CD4-positive, alpha-beta memory T cell (primary cell): ENCODE data around the gene RALGAPA1. TPM values are rescaled to one million over a fixed set of nuclear protein-coding genes. Genes with fewer than 3 reads are reported as not detected.
"Not testable (repeated sequence)": the region's sequence is repeated elsewhere in the genome, so short reads cannot be mapped to it uniquely, and the experiment has no call there.

Source experiments
- CTCF ChIA-PET: fragments of 350-600 bp; sonication (Branson Sonifier 250); formaldehyde crosslinking; loops from one replicate; lab custom pipeline; 2021; ENCODE audit warnings: inconsistent platforms; ENCODE audit not compliant: partially characterized antibody; lab: Charles Lee
- POLR2A ChIA-PET: fragments of 350-600 bp; sonication (Branson Sonifier 250); formaldehyde crosslinking; loops from one replicate; lab custom pipeline; 2021; ENCODE audit not compliant: partially characterized antibody; lab: Charles Lee
- DNase-seq, 5 donors: peaks; one replicate each; pipeline versions ENCODE4 v3.0.0 to v3.0.0-alpha.2; 2020 to 2022; ENCODE audit warnings: mixed read lengths in 1 of 5
- H3K27ac ChIP-seq: one replicate; pipeline ENCODE4 v1.7.0; 2013; ENCODE audit warnings: low read depth, low read length
- H3K27me3 ChIP-seq: 2 replicates; pipeline ENCODE4 v1.7.0; 2013; ENCODE audit warnings: mild to moderate bottlenecking, low read length, moderate library complexity; ENCODE audit not compliant: insufficient read depth
- H3K36me3 ChIP-seq: 2 replicates; pipeline ENCODE4 v1.7.0; 2013; ENCODE audit warnings: mild to moderate bottlenecking, low read length, moderate library complexity; ENCODE audit not compliant: insufficient read depth
- H3K4me1 ChIP-seq: 2 replicates; pipeline ENCODE4 v1.7.0; 2013; ENCODE audit warnings: mild to moderate bottlenecking, low read length, moderate library complexity; ENCODE audit not compliant: insufficient read depth
- H3K4me3 ChIP-seq, 2 donors: one replicate each; pipeline ENCODE4 v1.7.0; 2013; ENCODE audit warnings: low read length in 2 of 2, mild to moderate bottlenecking in 1 of 2
- H3K9me3 ChIP-seq, 2 donors: one replicate each; pipeline ENCODE4 v1.7.0; 2013; ENCODE audit warnings: low read length in 2 of 2, control low read depth in 1 of 2; ENCODE audit not compliant: control insufficient read depth in 1 of 2
- H3K27ac Mint-ChIP-seq, 7 donors: one replicate each; pipeline ENCODE4 v1.8.0; 2020 to 2021; ENCODE audit warnings: mixed read lengths in 7 of 7, mild to moderate bottlenecking in 6 of 7, inconsistent platforms in 3 of 7, moderate library complexity in 3 of 7
- H3K27me3 Mint-ChIP-seq, 2 donors: one replicate each; pipeline ENCODE4 v1.8.0; 2020 to 2021; ENCODE audit warnings: mixed read lengths in 2 of 2
- H3K36me3 Mint-ChIP-seq, 2 donors: one replicate each; pipeline ENCODE4 v1.8.0; 2020 to 2021; ENCODE audit warnings: mixed read lengths in 2 of 2, inconsistent platforms in 1 of 2, mild to moderate bottlenecking in 1 of 2
- H3K4me1 Mint-ChIP-seq, 4 donors: one replicate each; pipeline ENCODE4 v1.8.0; 2020 to 2021; ENCODE audit warnings: mixed read lengths in 4 of 4, mild to moderate bottlenecking in 1 of 4
- H3K4me3 Mint-ChIP-seq, 8 donors: one replicate each; pipeline ENCODE4 v1.8.0; 2020 to 2021; ENCODE audit warnings: mixed read lengths in 8 of 8, mild to moderate bottlenecking in 7 of 8, moderate library complexity in 6 of 8, inconsistent platforms in 3 of 8
- H3K9me3 Mint-ChIP-seq, 8 donors: one replicate each; pipeline ENCODE4 v1.8.0; 2020 to 2021; ENCODE audit warnings: mixed read lengths in 8 of 8, mild to moderate bottlenecking in 5 of 8, inconsistent platforms in 3 of 8, moderate library complexity in 1 of 8
- intact Hi-C: fragments of 100-400 bp; cut with micrococcal nuclease; formaldehyde crosslinking; loops from one replicate; pipeline ENCODE4 v1.15.1; 2023
- polyA plus RNA-seq, 2 donors: library from polyadenylated mRNA; unstranded; fragments of 300-500 nt; fragmentation: Illumina TruSeq; gene quantifications; one replicate each; pipeline ENCODE4 v1.2.3, GENCODE V29; 2021
- total RNA-seq, 2 experiments: library from RNA; stranded (reverse); gene quantifications; one replicate each; pipeline ENCODE4 v1.2.3, GENCODE V29; 2021

Gene RALGAPA1
- total and polyA plus RNA-seq, 4 experiments from 2014 or later = 15.1 to 66.0 (median 42.9) TPM

- H3K4me1 ChIP-seq, H3K9me3 ChIP-seq, intact Hi-C loops, H3K4me3 ChIP-seq, DNase-seq, POLR2A ChIA-PET, H3K27ac ChIP-seq, H3K27me3 Mint-ChIP-seq, H3K27me3 ChIP-seq, CTCF ChIA-PET, H3K36me3 ChIP-seq, H3K9me3 Mint-ChIP-seq: not testable (repeated sequence)
- Mint-ChIP-seq H3K27ac (peak overlapping the region in 1 of 7 donors; percentile 16), H3K4me1 (peaks cover 9 to 27% (median 14%) of the 10 kb centered on the region in 4 donors), H3K4me3 (peak overlapping the region in 1 of 8 donors; percentile 30), H3K36me3 (peaks cover 59 to 73% of the 10 kb centered on the region in 2 donors)
Observed at GRCh38 chr14:35733510-35733909, 75.6 kb downstream of the RALGAPA1 start.

- Mint-ChIP-seq H3K27me3 (no peaks in the 10 kb centered on the region), H3K27ac (peak overlapping the region in 4 of 7 donors; percentile 12 to 88 (median 40)), H3K4me1 (peaks cover 9 to 27% (median 14%) of the 10 kb centered on the region in 4 donors), H3K9me3 (peaks cover 0 to 4% (median 0%) of the 10 kb centered on the region in 8 donors), H3K36me3 (peaks cover 62 to 68% of the 10 kb centered on the region in 2 donors), H3K4me3 (no peak overlapping the region)
- Histone ChIP-seq H3K27ac (no peak overlapping the region), H3K9me3 (no peaks in the 10 kb centered on the region), H3K4me3 (no peak overlapping the region), H3K4me1 (no peaks in the 10 kb centered on the region), H3K27me3 (no peaks in the 10 kb centered on the region), H3K36me3 (no peaks in the 10 kb centered on the region)
- intact Hi-C loops = no loop called here
- CTCF ChIA-PET = no interaction called here
- DNase-seq = no peak
- POLR2A ChIA-PET = no interaction called here
Observed at GRCh38 chr14:35730871-35731270, 78.2 kb downstream of the RALGAPA1 start.

GRCh38 chr14:35727764-35728163 is 81.3 kb downstream of the RALGAPA1 start:
- peaks cover 7 to 18% (median 11%) of the 10 kb centered on the region in 4 donors for H3K4me1 Mint-ChIP-seq
- no peaks in the 10 kb centered on the region for H3K27me3 Mint-ChIP-seq
- POLR2A ChIA-PET = interaction anchor here (0.6 to 1.0 kb wide), 3 partner anchors 9 to 596 kb away, joined by 3 to 5 read pairs (median 4); no protein-coding TSS in a partner anchor
- no peak overlapping the region for H3K4me3 Mint-ChIP-seq
- H3K9me3 Mint-ChIP-seq = no peaks in the 10 kb centered on the region
- no peak overlapping the region for H3K4me3 ChIP-seq
- H3K36me3 Mint-ChIP-seq = peaks cover 52 to 55% of the 10 kb centered on the region in 2 donors
- CTCF ChIA-PET = no interaction called here
- no peaks in the 10 kb centered on the region for H3K4me1 ChIP-seq
- no peak overlapping the region for H3K27ac ChIP-seq
- H3K27ac Mint-ChIP-seq = peak overlapping the region in 1 of 7 donors; percentile 25
- no peaks in the 10 kb centered on the region for H3K9me3 ChIP-seq
- no peaks in the 10 kb centered on the region for H3K36me3 ChIP-seq
- intact Hi-C loops = no loop called here
- H3K27me3 ChIP-seq = no peaks in the 10 kb centered on the region
- no peak for DNase-seq

- H3K27ac Mint-ChIP-seq = peak overlapping the region in 1 of 7 donors; percentile 60
- Histone ChIP-seq H3K9me3 (no peaks in the 10 kb centered on the region), H3K27ac (no peak overlapping the region), H3K4me1 (no peaks in the 10 kb centered on the region), H3K36me3 (peaks cover 3% of the 10 kb centered on the region), H3K4me3 (no peak overlapping the region), H3K27me3 (no peaks in the 10 kb centered on the region)
- CTCF ChIA-PET = no interaction called here
- no peak overlapping the region for H3K4me3 Mint-ChIP-seq
- H3K27me3 Mint-ChIP-seq = no peaks in the 10 kb centered on the region
- H3K4me1 Mint-ChIP-seq = peaks cover 0 to 9% (median 2%) of the 10 kb centered on the region in 4 donors
- intact Hi-C loops = no loop called here
- peaks cover 44 to 51% of the 10 kb centered on the region in 2 donors for H3K36me3 Mint-ChIP-seq
- POLR2A ChIA-PET = no interaction called here
- H3K9me3 Mint-ChIP-seq = no peaks in the 10 kb centered on the region
- no peak for DNase-seq
Observed at GRCh38 chr14:35725930-35726329, 83.2 kb downstream of the RALGAPA1 start.

- ChIA-PET CTCF (no interaction called here), POLR2A (no interaction called here)
- Histone ChIP-seq H3K36me3 (peaks cover 12% of the 10 kb centered on the region), H3K27ac (no peak overlapping the region), H3K9me3 (no peaks in the 10 kb centered on the region), H3K4me3 (no peak overlapping the region), H3K4me1 (no peaks in the 10 kb centered on the region), H3K27me3 (no peaks in the 10 kb centered on the region)
- Mint-ChIP-seq H3K36me3 (peaks cover 54 to 64% of the 10 kb centered on the region in 2 donors), H3K4me1 (peaks cover 0 to 1% (median 0%) of the 10 kb centered on the region in 4 donors), H3K9me3 (no peaks in the 10 kb centered on the region), H3K27me3 (no peaks in the 10 kb centered on the region), H3K4me3 (no peak overlapping the region), H3K27ac (no peak overlapping the region)
- intact Hi-C loops = no loop called here
- no peak for DNase-seq
Observed at GRCh38 chr14:35715079-35715478, 94.0 kb downstream of the RALGAPA1 start.

GRCh38 chr14:35712466-35712865 is 96.6 kb downstream of the RALGAPA1 start:
- Mint-ChIP-seq H3K4me3 (no peak overlapping the region), H3K27ac (no peak overlapping the region), H3K9me3 (no peaks in the 10 kb centered on the region), H3K4me1 (peaks cover 0 to 4% (median under 1%) of the 10 kb centered on the region in 4 donors), H3K36me3 (peaks cover 64 to 70% of the 10 kb centered on the region in 2 donors), H3K27me3 (no peaks in the 10 kb centered on the region)
- DNase-seq = no peak
- H3K4me3 ChIP-seq = no peak overlapping the region
- no peaks in the 10 kb centered on the region for H3K9me3 ChIP-seq
- CTCF ChIA-PET = no interaction called here
- POLR2A ChIA-PET = no interaction called here
- H3K4me1 ChIP-seq = no peaks in the 10 kb centered on the region
- intact Hi-C loops = no loop called here
- H3K36me3 ChIP-seq = peaks cover 12% of the 10 kb centered on the region
- no peaks in the 10 kb centered on the region for H3K27me3 ChIP-seq
- H3K27ac ChIP-seq = no peak overlapping the region

GRCh38 chr14:35708062-35708461 is 101.0 kb downstream of the RALGAPA1 start:
- Mint-ChIP-seq H3K9me3 (no peaks in the 10 kb centered on the region), H3K4me3 (no peak overlapping the region), H3K27me3 (no peaks in the 10 kb centered on the region), H3K27ac (no peak overlapping the region), H3K36me3 (peaks cover 58 to 71% of the 10 kb centered on the region in 2 donors), H3K4me1 (peaks cover 0 to 4% (median 3%) of the 10 kb centered on the region in 4 donors)
- no peak overlapping the region for H3K27ac ChIP-seq
- H3K4me1 ChIP-seq = no peaks in the 10 kb centered on the region
- H3K9me3 ChIP-seq = no peaks in the 10 kb centered on the region
- intact Hi-C loops = no loop called here
- no peak overlapping the region for H3K4me3 ChIP-seq
- peaks cover 3% of the 10 kb centered on the region for H3K36me3 ChIP-seq
- no peaks in the 10 kb centered on the region for H3K27me3 ChIP-seq
- DNase-seq = no peak
- ChIA-PET POLR2A (no interaction called here), CTCF (interaction anchor here (1.3 kb wide), 1 partner anchor 21 kb away, joined by 3 read pairs; no protein-coding TSS in a partner anchor)
